WTC11 (cell line): ENCODE results near the gene NRG3. TPM values are rescaled to one million over a fixed set of nuclear protein-coding genes. Genes with fewer than 3 reads are reported as not detected.

ENCODE experiments used
- ATAC-seq: fragments of 200-7000 bp; cut with Tn5 transposase; 2 replicates; pipeline ENCODE4 v1.10.0; 2021; ENCODE audit warnings: mild to moderate bottlenecking, moderate library complexity
- CTCF ChIA-PET: fragments of 300-600 bp; sonication (Branson Sonifier 250); formaldehyde crosslinking; loops from one replicate; lab custom pipeline; 2021; ENCODE audit warnings: antibody characterized with exemption; lab: Charles Lee
- POLR2A ChIA-PET: fragments of 350-600 bp; sonication (Branson Sonifier 250); formaldehyde crosslinking; loops from one replicate; lab custom pipeline; 2021; ENCODE audit warnings: antibody characterized with exemption; lab: Charles Lee
- DNase-seq: peaks from one replicate; pipeline ENCODE4 v3.0.0; 2021; ENCODE audit warnings: low spot score
- H3K27ac Mint-ChIP-seq: 2 replicates; pipeline ENCODE4 v1.8.0; 2021; ENCODE audit warnings: mixed read lengths
- H3K27me3 Mint-ChIP-seq: 2 replicates; pipeline ENCODE4 v1.8.0; 2021; ENCODE audit warnings: low read depth, mild to moderate bottlenecking, moderate library complexity, mixed read lengths
- H3K36me3 Mint-ChIP-seq: 2 replicates; pipeline ENCODE4 v1.8.0; 2021; ENCODE audit warnings: mixed read lengths
- H3K4me1 Mint-ChIP-seq: 2 replicates; pipeline ENCODE4 v1.8.0; 2022; ENCODE audit warnings: mixed read lengths
- H3K4me3 Mint-ChIP-seq: 2 replicates; pipeline ENCODE4 v1.8.0; 2021; ENCODE audit warnings: mild to moderate bottlenecking, moderate library complexity, mixed read lengths
- H3K9me3 Mint-ChIP-seq: 2 replicates; pipeline ENCODE4 v1.8.0; 2021; ENCODE audit warnings: mixed read lengths
- ATF1 ChIP-seq: sonication (generic); formaldehyde crosslinking; IDR thresholded peaks from 2 replicates; pipeline ENCODE4 v1.8.1; 2023; ENCODE audit warnings: mild to moderate bottlenecking, moderate library complexity, missing genetic modification reagents
- ATF3 ChIP-seq: sonication (generic); formaldehyde crosslinking; conservative IDR thresholded peaks from 2 replicates; pipeline ENCODE4 v1.8.1; 2022; ENCODE audit warnings: mild to moderate bottlenecking, missing genetic modification reagents
- CDX4 ChIP-seq: fragments of 250-450 bp; sonication (Bioruptor Pico); IDR thresholded peaks from 2 replicates; pipeline ENCODE4 v1.9.0; 2021; ENCODE audit warnings: moderate library complexity, mild to moderate bottlenecking, inconsistent platforms, borderline replicate concordance
- CREM ChIP-seq: sonication (generic); formaldehyde crosslinking; IDR thresholded peaks from 2 replicates; pipeline ENCODE4 v1.8.1; 2022; ENCODE audit warnings: mild to moderate bottlenecking, missing genetic modification reagents, moderate library complexity
- CTCF ChIP-seq: fragments of 200-600 bp; IDR thresholded peaks from 2 replicates; pipeline ENCODE4 v1.8.0; 2022; ENCODE audit warnings: antibody characterized with exemption
- E2F5 ChIP-seq: sonication (generic); formaldehyde crosslinking; IDR thresholded peaks from 2 replicates; pipeline ENCODE4 v1.8.1; 2022; ENCODE audit warnings: mild to moderate bottlenecking, moderate library complexity, missing genetic modification reagents
- GABPB1 ChIP-seq: sonication (generic); formaldehyde crosslinking; IDR thresholded peaks from 2 replicates; pipeline ENCODE4 v1.8.1; 2023; ENCODE audit warnings: mild to moderate bottlenecking, missing genetic modification reagents
- GRHL2 ChIP-seq: fragments of 250-450 bp; sonication (Bioruptor Pico); IDR thresholded peaks from 2 replicates; pipeline ENCODE4 v1.8.0; 2022; ENCODE audit warnings: mild to moderate bottlenecking, moderate library complexity; ENCODE audit not compliant: insufficient replicate concordance, severe bottlenecking
- IRF2 ChIP-seq: sonication (generic); formaldehyde crosslinking; IDR thresholded peaks from 2 replicates; pipeline ENCODE4 v1.8.0; 2022; ENCODE audit warnings: low read depth, missing genetic modification reagents, borderline replicate concordance
- JAZF1 ChIP-seq: fragments of 250-450 bp; sonication (Bioruptor Pico); IDR thresholded peaks from 2 replicates; pipeline ENCODE4 v1.9.0; 2021; ENCODE audit warnings: moderate library complexity, mild to moderate bottlenecking, inconsistent platforms
- TEAD1 ChIP-seq: sonication (generic); formaldehyde crosslinking; IDR thresholded peaks from 2 replicates; pipeline ENCODE4 v1.8.0; 2022; ENCODE audit warnings: mild to moderate bottlenecking, missing genetic modification reagents
- ZBTB21 ChIP-seq: sonication (generic); formaldehyde crosslinking; IDR thresholded peaks from 2 replicates; pipeline ENCODE4 v1.8.1; 2023; ENCODE audit warnings: mild to moderate bottlenecking, missing genetic modification reagents, borderline replicate concordance
- ZNF232 ChIP-seq: sonication (generic); formaldehyde crosslinking; IDR thresholded peaks from 2 replicates; pipeline ENCODE4 v1.8.0; 2022; ENCODE audit warnings: mild to moderate bottlenecking, missing genetic modification reagents
- ZNF263 ChIP-seq: sonication (generic); formaldehyde crosslinking; IDR thresholded peaks from 2 replicates; pipeline ENCODE4 v1.8.1; 2022; ENCODE audit warnings: low read depth, mild to moderate bottlenecking, moderate library complexity, missing genetic modification reagents
- ZNF281 ChIP-seq: sonication (generic); formaldehyde crosslinking; IDR thresholded peaks from 2 replicates; pipeline ENCODE4 v1.8.0; 2023; ENCODE audit warnings: mild to moderate bottlenecking, missing genetic modification reagents
- total RNA-seq: library from RNA; stranded (reverse); gene quantifications from 3 replicates; pipeline ENCODE4 v1.2.3, GENCODE V29; 2021

The NRG3 gene
- total RNA-seq, 1 experiment from 2014 or later: 7.0 TPM

GRCh38 chr10:82149674-82150073 is 274.7 kb downstream of the NRG3 start (continued):
- TF ChIP-seq TEAD1 (CRISPR knock-in tag) (no peak), GRHL2 (CRISPR knock-in tag) (no peak), ATF3 (CRISPR knock-in tag) (no peak), GABPB1 (CRISPR knock-in tag) (no peak), E2F5 (no peak), CREM (CRISPR knock-in tag) (no peak)

GRCh38 chr10:82150123-82150900 is 275.3 kb downstream of the NRG3 start:
- Mint-ChIP-seq H3K4me3 (no peak overlapping the region), H3K4me1 (peaks cover 27% of the 10 kb centered on the region), H3K9me3 (no peaks in the 10 kb centered on the region), H3K27ac (no peak overlapping the region; the same call in 1 of the 2 replicates), H3K27me3 (no peaks in the 10 kb centered on the region), H3K36me3 (no peaks in the 10 kb centered on the region)
- peak; percentile 99 for ATAC-seq
- ChIA-PET POLR2A (interaction anchor here (0.6 to 1.1 kb wide), 5 partner anchors 10 to 744 kb away, joined by 3 to 6 read pairs (median 4); no protein-coding TSS in a partner anchor), CTCF (interaction anchor here (0.6 to 2.1 kb wide), 31 partner anchors 9 to 1073 kb away, joined by 3 to 11 read pairs (median 4); no protein-coding TSS in a partner anchor)
- TF ChIP-seq CTCF (peak; percentile 77), IRF2 (CRISPR knock-in tag) (no peak)
- DNase-seq: peak; percentile 91

GRCh38 chr10:82160307-82160706 is 285.3 kb downstream of the NRG3 start:
- no peaks in the 10 kb centered on the region for H3K36me3 Mint-ChIP-seq
- DNase-seq: no peak
- no peak overlapping the region for H3K4me3 Mint-ChIP-seq
- H3K27me3 Mint-ChIP-seq: no peaks in the 10 kb centered on the region
- H3K9me3 Mint-ChIP-seq: no peaks in the 10 kb centered on the region
- H3K27ac Mint-ChIP-seq: no peak overlapping the region
- CTCF ChIA-PET: interaction anchor here (2.0 kb wide), 1 partner anchor 10 kb away, joined by 5 read pairs; no protein-coding TSS in a partner anchor
- no peaks in the 10 kb centered on the region for H3K4me1 Mint-ChIP-seq
- ATAC-seq: no peak
- TF ChIP-seq ATF1 (no peak), JAZF1 (CRISPR knock-in tag) (no peak), CDX4 (CRISPR knock-in tag) (no peak), ZBTB21 (CRISPR knock-in tag) (no peak), ZNF232 (CRISPR knock-in tag) (no peak), ZNF263 (CRISPR knock-in tag) (no peak), CTCF (no peak), ZNF281 (CRISPR knock-in tag) (no peak), CREM (CRISPR knock-in tag) (no peak)
- TF ChIP-seq, all 79 proteins: peak for 0
- POLR2A ChIA-PET: interaction anchor here (0.6 kb wide), 1 partner anchor 10 kb away, joined by 5 read pairs; no protein-coding TSS in a partner anchor
